GM12878 (cell line): ENCODE data around the gene HOXD10. TPM values are rescaled to one million over a fixed set of nuclear protein-coding genes. Genes with fewer than 3 reads are reported as not detected.

Experiments used
- ATAC-seq: fragments of 200-7000 bp; cut with Tn5 transposase; 3 replicates; pipeline ENCODE4 v1.9.1; 2020; ENCODE audit warnings: mild to moderate bottlenecking, moderate library complexity
- BruUV-seq: library from RNA; stranded (reverse); fragments of 400-500 nt; replicated peaks from 2 replicates; lab custom pipeline; 2021; lab: Mats Ljungman, UMichigan
- CTCF ChIA-PET: fragments of 300-600 bp; sonication (Branson Sonifier 250); formaldehyde crosslinking; extraction: SDS; loops from one replicate; lab custom pipeline; 2021; ENCODE audit warnings: inconsistent platforms; lab: Yijun Ruan, JAX
- POLR2A ChIA-PET: fragments of 350-600 bp; formaldehyde crosslinking; extraction: SDS; loops from one replicate; lab custom pipeline; 2021; ENCODE audit warnings: inconsistent platforms; lab: Charles Lee
- RAD21 ChIA-PET: fragments of 300-600 bp; sonication (Branson Sonifier 250); formaldehyde crosslinking; loops from one replicate; lab custom pipeline; 2023; ENCODE audit warnings: antibody characterized with exemption; ENCODE audit not compliant: unreplicated experiment; lab: Charles Lee
- SMC1A ChIA-PET: fragments of 300-600 bp; sonication (Branson Sonifier 250); formaldehyde crosslinking; loops from one replicate; lab custom pipeline; 2023; ENCODE audit not compliant: unreplicated experiment, uncharacterized antibody; lab: Charles Lee
- DNase-seq: peaks from one replicate; pipeline ENCODE4 v3.0.0-alpha.2; 2011; ENCODE audit warnings: low read depth, low spot score
- FAIRE-seq: peaks from 3 replicates; lab custom pipeline; 2011; peaks lifted over from hg19 to GRCh38; lab: Jason Lieb, UNC
- H2AFZ ChIP-seq: 2 replicates; pipeline ENCODE4 v1.6.0; 2011; ENCODE audit warnings: low read depth, low read length, control low read depth; ENCODE audit not compliant: control insufficient read depth
- H3K27ac ChIP-seq: 2 replicates; pipeline ENCODE4 v1.5.1; 2011; ENCODE audit warnings: control low read depth; ENCODE audit not compliant: control insufficient read depth, insufficient read depth
- H3K27me3 ChIP-seq, 2 experiments: replicated peaks in 1 of 2; 2 replicates each; pipeline versions ENCODE4 v1.6.0 to v1.6.1; 2011; ENCODE audit warnings: low read length in 1 of 2; ENCODE audit not compliant: control insufficient read depth in 2 of 2, insufficient read depth in 2 of 2
- H3K36me3 ChIP-seq, 2 experiments: 2 replicates each; pipeline ENCODE4 v1.5.1; 2011; ENCODE audit warnings: low read length in 1 of 2; ENCODE audit not compliant: control insufficient read depth in 2 of 2, insufficient read depth in 2 of 2
- H3K4me1 ChIP-seq: 2 replicates; pipeline ENCODE4 v1.6.1; 2011; ENCODE audit warnings: mild to moderate bottlenecking, low read length, moderate library complexity, mixed read lengths; ENCODE audit not compliant: control insufficient read depth, insufficient read depth
- H3K4me2 ChIP-seq: 2 replicates; pipeline ENCODE4 v1.6.0; 2011; ENCODE audit warnings: control low read depth; ENCODE audit not compliant: control insufficient read depth, insufficient read depth
- H3K4me3 ChIP-seq: fragments of 200-600 bp; sonication (generic); 2 replicates; pipeline ENCODE4 v1.5.1; 2016
- H3K79me2 ChIP-seq: 2 replicates; pipeline ENCODE4 v1.6.0; 2011; ENCODE audit warnings: low read length; ENCODE audit not compliant: control insufficient read depth, insufficient read depth
- H3K9ac ChIP-seq: 2 replicates; pipeline ENCODE4 v1.8.0; 2011; ENCODE audit warnings: low read length, control low read depth, mixed read lengths; ENCODE audit not compliant: control insufficient read depth, insufficient read depth
- H3K9me3 ChIP-seq: replicated peaks from 3 replicates; pipeline ENCODE4 v1.5.1; 2011; ENCODE audit warnings: mild to moderate bottlenecking, low read length; ENCODE audit not compliant: control insufficient read depth, insufficient read depth
- H4K20me1 ChIP-seq: 2 replicates; pipeline ENCODE4 v1.6.0; 2011; ENCODE audit not compliant: control insufficient read depth, insufficient read depth
- EGR1 ChIP-seq, 2 experiments: IDR thresholded peaks; 1 replicate in 1 of 2; 2 replicates in 1 of 2; pipeline ENCODE4 v1.6.1; 2011 to 2012; ENCODE audit warnings: low read depth in 2 of 2, low read length in 2 of 2, borderline replicate concordance in 1 of 2, mild to moderate bottlenecking in 1 of 2, moderate library complexity in 1 of 2
- ETV6 ChIP-seq, 2 experiments: fragments of 450-650 bp in 1 of 2; IDR thresholded peaks in 1 of 2; conservative IDR thresholded peaks in 1 of 2; 2 replicates each; pipeline ENCODE4 v1.6.1; 2014; ENCODE audit warnings: antibody characterized with exemption in 1 of 2, borderline replicate concordance in 1 of 2, low read depth in 1 of 2, mild to moderate bottlenecking in 1 of 2, moderate library complexity in 1 of 2
- IKZF2 ChIP-seq, 2 experiments: fragments of 450-650 bp; IDR thresholded peaks; 2 replicates each; pipeline ENCODE4 v1.6.1; 2017; ENCODE audit warnings: mild to moderate bottlenecking in 2 of 2, moderate library complexity in 2 of 2
- JUND ChIP-seq: IDR thresholded peaks from 2 replicates; pipeline ENCODE4 v1.6.1; 2012; ENCODE audit warnings: low read depth, mild to moderate bottlenecking, low read length, improper control_type of control experiment, moderate library complexity
- KDM1A ChIP-seq: fragments of 200-600 bp; sonication (generic); IDR thresholded peaks from 2 replicates; pipeline ENCODE4 v1.6.1; 2016; ENCODE audit warnings: borderline replicate concordance
- LARP7 ChIP-seq: fragments of 450-650 bp; IDR thresholded peaks from 2 replicates; pipeline ENCODE4 v1.6.1; 2017; ENCODE audit warnings: mild to moderate bottlenecking
- MXI1 ChIP-seq: fragments of 150-350 bp; IDR thresholded peaks from 2 replicates; pipeline ENCODE4 v1.6.1; 2011; ENCODE audit warnings: low read depth, mild to moderate bottlenecking, inconsistent platforms, low read length, improper control_type of control experiment
- MYB ChIP-seq: fragments of 150-350 bp; IDR thresholded peaks from 2 replicates; pipeline ENCODE4 v1.6.1; 2014; ENCODE audit warnings: mild to moderate bottlenecking, low read depth, low read length, borderline replicate concordance
- NFXL1 ChIP-seq: fragments of 450-650 bp; IDR thresholded peaks from 2 replicates; pipeline ENCODE4 v1.6.1; 2017; ENCODE audit warnings: antibody characterized with exemption, mild to moderate bottlenecking, borderline replicate concordance
- NFYA ChIP-seq: IDR thresholded peaks from 2 replicates; pipeline ENCODE4 v1.6.1; 2011; ENCODE audit warnings: low read depth, mild to moderate bottlenecking, low read length, improper control_type of control experiment, borderline replicate concordance
- NR2F1 ChIP-seq: fragments of 450-650 bp; conservative IDR thresholded peaks from 2 replicates; pipeline ENCODE4 v1.6.1; 2017; ENCODE audit warnings: mild to moderate bottlenecking
- POLR2AphosphoS5 ChIP-seq: IDR thresholded peaks from 2 replicates; pipeline ENCODE4 v1.6.1; 2011; ENCODE audit warnings: mild to moderate bottlenecking, low read length, inconsistent platforms
- SUPT20H ChIP-seq: IDR thresholded peaks from 2 replicates; pipeline ENCODE4 v1.6.1; 2011; ENCODE audit warnings: low read depth, mild to moderate bottlenecking, low read length, moderate library complexity, borderline replicate concordance; ENCODE audit not compliant: control insufficient read depth
- ZNF274 ChIP-seq: IDR thresholded peaks from one replicate; pipeline ENCODE4 v1.8.0; 2011; ENCODE audit not compliant: insufficient read length, insufficient read depth
- WGBS: methylation state at CpG from one replicate; pipeline ENCODE4 v1.1.6; 2016; ENCODE audit warnings: low lambda C conversion rate; ENCODE audit not compliant: insufficient replicate concordance, insufficient coverage; ENCODE audit errors: missing lambda C conversion rate; 5-methylcytosine and 5-hydroxymethylcytosine counted together
- in situ Hi-C: fragments of 300-500 bp; cut with MboI; formaldehyde crosslinking; loops from 9 replicates; pipeline ENCODE4 v1.14.3; 2018; ENCODE audit warnings: mixed read lengths
- intact Hi-C: fragments of 100-400 bp; cut with micrococcal nuclease; formaldehyde crosslinking; loops from one replicate; pipeline ENCODE4 v1.14.2; 2022; ENCODE audit not compliant: unreplicated experiment
- polyA plus RNA-seq, 11 experiments: library from polyadenylated mRNA; depleted of rRNA in 4 of 11; unstranded in 6 of 11; stranded (reverse) in 5 of 11; fragments of >200 nt; fragmentation: Nextera tagmentation in 4 of 11; fragmentation: Illumina TruSeq in 1 of 11; extraction: Ambion mirVana in 4 of 11; extraction: Trizol in 1 of 11; gene quantifications; 1 replicate in 1 of 11; 2 replicates in 10 of 11; pipeline versions ENCODE4 v1.2.1 to v1.2.3, GENCODE V29; 2011 to 2016; ENCODE audit warnings: inconsistent platforms in 2 of 11, missing spikeins in 2 of 11, low read depth in 1 of 11
- total RNA-seq, 4 experiments: library from RNA; depleted of rRNA in 3 of 4; stranded (reverse); fragments of >200 nt in 3 of 4; fragmentation: Illumina TruSeq in 1 of 4; extraction: Trizol in 1 of 4; gene quantifications; 2 replicates each; pipeline versions ENCODE4 v1.2.1 to v1.2.3, GENCODE V29; 2013 to 2021
- TF ChIP-seq, protein P1 (sequence below): fragments of 450-650 bp; formaldehyde crosslinking; IDR thresholded peaks from 2 replicates; pipeline ENCODE4 v1.5.0; 2022; ENCODE audit warnings: mild to moderate bottlenecking, missing genetic modification characterization

The HOXD10 gene
- total and polyA plus RNA-seq, 10 of the 15 experiments (the other 5 are each of a cell fraction or from before 2014, with no cell fraction given) = not detected

DNA sequence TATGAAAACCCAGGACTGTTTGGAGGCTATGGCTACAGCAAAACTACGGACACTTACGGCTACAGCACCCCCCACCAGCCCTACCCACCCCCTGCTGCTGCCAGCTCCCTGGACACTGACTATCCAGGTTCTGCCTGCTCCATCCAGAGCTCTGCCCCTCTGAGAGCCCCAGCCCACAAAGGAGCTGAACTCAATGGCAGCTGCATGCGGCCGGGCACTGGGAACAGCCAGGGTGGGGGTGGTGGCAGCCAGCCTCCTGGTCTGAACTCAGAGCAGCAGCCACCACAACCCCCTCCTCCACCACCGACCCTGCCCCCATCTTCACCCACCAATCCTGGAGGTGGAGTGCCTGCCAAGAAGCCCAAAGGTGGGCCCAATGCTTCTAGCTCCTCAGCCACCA is 52.6 kb downstream of the HOXD10 start:
- DNase-seq (no peak), FAIRE-seq (no peak), ATAC-seq (no peak)
- intact Hi-C loops = no loop called here
- Histone ChIP-seq H4K20me1 (no peaks in the 10 kb centered on the region), H3K9ac (no peak overlapping the region), H3K27me3 (peaks cover 12 to 27% of the 10 kb centered on the region in 2 experiments), H3K4me3 (no peak overlapping the region), H3K36me3 (no peaks in the 10 kb centered on the region; a peak in 1 of 4 replicates), H2AFZ (no peak overlapping the region), H3K79me2 (no peaks in the 10 kb centered on the region), H3K4me2 (no peak overlapping the region), H3K9me3 (peaks cover 2% of the 10 kb centered on the region; the same call in 2 of the 3 replicates), H3K4me1 (no peaks in the 10 kb centered on the region), H3K27ac (no peak overlapping the region)
- ChIA-PET CTCF (no interaction called here), RAD21 (no interaction called here), POLR2A (no interaction called here), SMC1A (interaction anchor here (1.1 kb wide), 1 partner anchor 483 kb away, joined by 3 read pairs; no protein-coding TSS in a partner anchor)
- TF ChIP-seq NR2F1 = no peak
- no peak for TF ChIP-seq MYB
- TF ChIP-seq, protein P1, sequence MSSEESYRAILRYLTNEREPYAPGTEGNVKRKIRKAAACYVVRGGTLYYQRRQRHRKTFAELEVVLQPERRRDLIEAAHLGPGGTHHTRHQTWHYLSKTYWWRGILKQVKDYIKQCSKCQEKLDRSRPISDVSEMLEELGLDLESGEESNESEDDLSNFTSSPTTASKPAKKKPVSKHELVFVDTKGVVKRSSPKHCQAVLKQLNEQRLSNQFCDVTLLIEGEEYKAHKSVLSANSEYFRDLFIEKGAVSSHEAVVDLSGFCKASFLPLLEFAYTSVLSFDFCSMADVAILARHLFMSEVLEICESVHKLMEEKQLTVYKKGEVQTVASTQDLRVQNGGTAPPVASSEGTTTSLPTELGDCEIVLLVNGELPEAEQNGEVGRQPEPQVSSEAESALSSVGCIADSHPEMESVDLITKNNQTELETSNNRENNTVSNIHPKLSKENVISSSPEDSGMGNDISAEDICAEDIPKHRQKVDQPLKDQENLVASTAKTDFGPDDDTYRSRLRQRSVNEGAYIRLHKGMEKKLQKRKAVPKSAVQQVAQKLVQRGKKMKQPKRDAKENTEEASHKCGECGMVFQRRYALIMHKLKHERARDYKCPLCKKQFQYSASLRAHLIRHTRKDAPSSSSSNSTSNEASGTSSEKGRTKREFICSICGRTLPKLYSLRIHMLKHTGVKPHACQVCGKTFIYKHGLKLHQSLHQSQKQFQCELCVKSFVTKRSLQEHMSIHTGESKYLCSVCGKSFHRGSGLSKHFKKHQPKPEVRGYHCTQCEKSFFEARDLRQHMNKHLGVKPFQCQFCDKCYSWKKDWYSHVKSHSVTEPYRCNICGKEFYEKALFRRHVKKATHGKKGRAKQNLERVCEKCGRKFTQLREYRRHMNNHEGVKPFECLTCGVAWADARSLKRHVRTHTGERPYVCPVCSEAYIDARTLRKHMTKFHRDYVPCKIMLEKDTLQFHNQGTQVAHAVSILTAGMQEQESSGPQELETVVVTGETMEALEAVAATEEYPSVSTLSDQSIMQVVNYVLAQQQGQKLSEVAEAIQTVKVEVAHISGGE (CRISPR knock-in tag) = no peak
- no peak for TF ChIP-seq IKZF2 (IDR thresholded peaks at IDR 0.05)
- TF ChIP-seq NFYA = no peak
- TF ChIP-seq LARP7 = no peak
- no peak for TF ChIP-seq MXI1
- TF ChIP-seq KDM1A = no peak
- no peak for TF ChIP-seq JUND
- TF ChIP-seq POLR2AphosphoS5 = no peak
- TF ChIP-seq ETV6 (conservative IDR thresholded peaks at IDR 0.05 in 1 of 2, IDR thresholded peaks at IDR 0.05 in 1 of 2; ENCODE audit: borderline replicate concordance in 1 of 2, low read depth in 1 of 2) = no peak
- TF ChIP-seq ZNF274 = no peak
- TF ChIP-seq NFXL1 = no peak
- TF ChIP-seq EGR1 (IDR thresholded peaks at IDR 0.05; ENCODE audit: borderline replicate concordance in 1 of 2, low read depth in 2 of 2, low read length in 2 of 2) = no peak
- TF ChIP-seq SUPT20H = no peak
- in situ Hi-C loops = no loop called here
- BruUV-seq = no TSS peak
- 36% methylated on average over 5 of the region's 5 CpGs for WGBS
